GM12878 (cell line): Measurements from ENCODE around the gene LLPH. TPM values are rescaled to one million over a fixed set of nuclear protein-coding genes. Genes with fewer than 3 reads are reported as not detected.

ENCODE experiments used
- CUX1 ChIP-seq: IDR thresholded peaks from 2 replicates; pipeline ENCODE4 v1.6.1; 2012; ENCODE audit warnings: improper control_type of control experiment, low read depth, low read length; ENCODE audit not compliant: insufficient replicate concordance
- IKZF1 ChIP-seq: fragments of 450-650 bp; conservative IDR thresholded peaks from 2 replicates; pipeline ENCODE4 v1.6.1; 2017; ENCODE audit warnings: antibody characterized with exemption, mild to moderate bottlenecking
- IKZF2 ChIP-seq, 2 experiments: fragments of 450-650 bp; IDR thresholded peaks; 2 replicates each; pipeline ENCODE4 v1.6.1; 2017; ENCODE audit warnings: mild to moderate bottlenecking in 2 of 2, moderate library complexity in 2 of 2
- KDM1A ChIP-seq: fragments of 200-600 bp; sonication (generic); IDR thresholded peaks from 2 replicates; pipeline ENCODE4 v1.6.1; 2016; ENCODE audit warnings: borderline replicate concordance
- LARP7 ChIP-seq: fragments of 450-650 bp; IDR thresholded peaks from 2 replicates; pipeline ENCODE4 v1.6.1; 2017; ENCODE audit warnings: mild to moderate bottlenecking
- RELB ChIP-seq: fragments of 450-650 bp; IDR thresholded peaks from 2 replicates; pipeline ENCODE4 v1.6.1; 2017; ENCODE audit warnings: low read depth, mild to moderate bottlenecking, moderate library complexity
- TCF12 ChIP-seq: IDR thresholded peaks from 2 replicates; pipeline ENCODE4 v1.6.1; 2011; ENCODE audit warnings: low read depth, mild to moderate bottlenecking, low read length
- ZNF384 ChIP-seq: IDR thresholded peaks from 2 replicates; pipeline ENCODE4 v1.6.1; 2012; ENCODE audit warnings: low read depth, mild to moderate bottlenecking, low read length, improper control_type of control experiment, borderline replicate concordance
- polyA plus RNA-seq, 11 experiments: library from polyadenylated mRNA; depleted of rRNA in 4 of 11; unstranded in 6 of 11; stranded (reverse) in 5 of 11; fragments of >200 nt; fragmentation: Nextera tagmentation in 4 of 11; fragmentation: Illumina TruSeq in 1 of 11; extraction: Ambion mirVana in 4 of 11; extraction: Trizol in 1 of 11; gene quantifications; 1 replicate in 1 of 11; 2 replicates in 10 of 11; pipeline versions ENCODE4 v1.2.1 to v1.2.3, GENCODE V29; 2011 to 2016; ENCODE audit warnings: inconsistent platforms in 2 of 11, missing spikeins in 2 of 11, low read depth in 1 of 11
- total RNA-seq, 4 experiments: library from RNA; depleted of rRNA in 3 of 4; stranded (reverse); fragments of >200 nt in 3 of 4; fragmentation: Illumina TruSeq in 1 of 4; extraction: Trizol in 1 of 4; gene quantifications; 2 replicates each; pipeline versions ENCODE4 v1.2.1 to v1.2.3, GENCODE V29; 2013 to 2021
- TF ChIP-seq, protein P1 (sequence below): fragments of 450-650 bp; IDR thresholded peaks from 2 replicates; pipeline ENCODE4 v1.6.1; 2017; ENCODE audit warnings: mild to moderate bottlenecking
- TF ChIP-seq, protein P2 (sequence below): IDR thresholded peaks from 2 replicates; pipeline ENCODE4 v1.6.1; 2012; ENCODE audit warnings: low read depth, low read length, improper control_type of control experiment
- TF ChIP-seq, protein P3 (sequence below): IDR thresholded peaks from 2 replicates; pipeline ENCODE4 v1.6.1; 2012; ENCODE audit warnings: low read depth, low read length, improper control_type of control experiment

Gene LLPH
- total and polyA plus RNA-seq, 10 of the 15 experiments (the other 5 are each of a cell fraction or from before 2014, with no cell fraction given), result 15.2 to 107 (median 70.4) TPM

DNA sequence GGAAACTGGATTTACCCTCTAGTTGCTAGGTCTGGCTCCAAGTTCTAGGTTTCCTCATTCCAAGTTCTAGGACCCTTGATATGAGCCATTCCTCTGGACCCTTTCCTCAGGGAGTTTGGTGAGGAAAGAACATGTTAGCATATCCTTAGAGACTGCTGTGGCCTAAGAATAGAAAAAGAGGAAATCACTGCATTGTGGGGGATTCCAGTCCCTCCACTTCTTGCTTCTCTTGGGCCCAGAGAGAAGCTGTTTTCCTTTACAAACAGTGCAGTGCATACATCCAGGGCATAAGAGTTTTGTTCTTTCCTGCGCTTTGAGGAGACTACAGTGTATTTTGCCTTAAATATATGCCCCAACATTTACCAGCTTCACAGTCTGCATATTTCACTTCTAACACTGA lies 59.0 kb downstream of the LLPH start (continued):
- TF ChIP-seq, protein P1, sequence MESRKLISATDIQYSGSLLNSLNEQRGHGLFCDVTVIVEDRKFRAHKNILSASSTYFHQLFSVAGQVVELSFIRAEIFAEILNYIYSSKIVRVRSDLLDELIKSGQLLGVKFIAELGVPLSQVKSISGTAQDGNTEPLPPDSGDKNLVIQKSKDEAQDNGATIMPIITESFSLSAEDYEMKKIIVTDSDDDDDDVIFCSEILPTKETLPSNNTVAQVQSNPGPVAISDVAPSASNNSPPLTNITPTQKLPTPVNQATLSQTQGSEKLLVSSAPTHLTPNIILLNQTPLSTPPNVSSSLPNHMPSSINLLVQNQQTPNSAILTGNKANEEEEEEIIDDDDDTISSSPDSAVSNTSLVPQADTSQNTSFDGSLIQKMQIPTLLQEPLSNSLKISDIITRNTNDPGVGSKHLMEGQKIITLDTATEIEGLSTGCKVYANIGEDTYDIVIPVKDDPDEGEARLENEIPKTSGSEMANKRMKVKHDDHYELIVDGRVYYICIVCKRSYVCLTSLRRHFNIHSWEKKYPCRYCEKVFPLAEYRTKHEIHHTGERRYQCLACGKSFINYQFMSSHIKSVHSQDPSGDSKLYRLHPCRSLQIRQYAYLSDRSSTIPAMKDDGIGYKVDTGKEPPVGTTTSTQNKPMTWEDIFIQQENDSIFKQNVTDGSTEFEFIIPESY, result no peak
- no peak for TF ChIP-seq LARP7
- TF ChIP-seq IKZF1, result peak; percentile 19
- TF ChIP-seq ZNF384, result no peak
- TF ChIP-seq, protein P2, sequence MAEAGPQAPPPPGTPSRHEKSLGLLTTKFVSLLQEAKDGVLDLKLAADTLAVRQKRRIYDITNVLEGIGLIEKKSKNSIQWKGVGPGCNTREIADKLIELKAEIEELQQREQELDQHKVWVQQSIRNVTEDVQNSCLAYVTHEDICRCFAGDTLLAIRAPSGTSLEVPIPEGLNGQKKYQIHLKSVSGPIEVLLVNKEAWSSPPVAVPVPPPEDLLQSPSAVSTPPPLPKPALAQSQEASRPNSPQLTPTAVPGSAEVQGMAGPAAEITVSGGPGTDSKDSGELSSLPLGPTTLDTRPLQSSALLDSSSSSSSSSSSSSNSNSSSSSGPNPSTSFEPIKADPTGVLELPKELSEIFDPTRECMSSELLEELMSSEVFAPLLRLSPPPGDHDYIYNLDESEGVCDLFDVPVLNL, result no peak
- TF ChIP-seq, protein P3, sequence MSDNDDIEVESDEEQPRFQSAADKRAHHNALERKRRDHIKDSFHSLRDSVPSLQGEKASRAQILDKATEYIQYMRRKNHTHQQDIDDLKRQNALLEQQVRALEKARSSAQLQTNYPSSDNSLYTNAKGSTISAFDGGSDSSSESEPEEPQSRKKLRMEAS, result no peak
- TF ChIP-seq TCF12, result no peak
- TF ChIP-seq IKZF2 (IDR thresholded peaks at IDR 0.05), result peak; percentile 12 to 31
- TF ChIP-seq CUX1, result no peak
- no peak for TF ChIP-seq KDM1A
- 0 out of 2 replicates have a peak, but pooled peaks have one; percentile 33 for TF ChIP-seq RELB
